ENCODE data around the gene CSRNP3.

DNA sequence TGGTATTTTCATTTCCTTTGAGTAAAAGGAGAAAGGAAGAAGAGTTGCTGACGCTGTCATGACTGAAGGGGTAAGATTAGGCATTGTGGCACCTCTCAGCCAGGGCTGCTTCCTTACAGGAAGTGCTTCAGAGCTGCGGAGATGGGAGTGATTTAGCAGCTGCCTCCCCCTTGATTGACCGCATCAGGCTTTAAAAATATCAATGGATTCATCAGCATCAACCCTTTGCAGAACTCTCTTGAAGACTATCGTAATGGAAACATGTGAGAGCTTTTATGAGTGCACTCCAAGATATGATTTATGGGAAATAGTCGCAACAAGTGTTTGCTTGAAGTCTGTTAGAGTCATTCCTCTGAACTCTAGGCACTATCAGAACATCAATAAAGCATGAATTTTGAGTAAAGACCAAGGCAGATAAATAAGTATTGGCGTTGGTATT lies 141.1 kb downstream of the CSRNP3 start:
- no peak for TF ChIP-seq CTCF (IDR thresholded peaks at IDR 0.05)
- no peak for TF ChIP-seq EZH2 (IDR thresholded peaks at IDR 0.05; ENCODE audit: borderline replicate concordance, insufficient read depth, low read depth, low read length, poor library complexity, severe bottlenecking)
